GM18517 (cell line): Measurements from ENCODE around the gene BRD3.

Experiments used
- ATAC-seq: cut with Tn5 transposase; IDR thresholded peaks from one replicate; pipeline ENCODE4 v1.9.1; 2021; ENCODE audit warnings: mild to moderate bottlenecking, moderate library complexity; ENCODE audit not compliant: unreplicated experiment

BRD3 gene

DNA sequence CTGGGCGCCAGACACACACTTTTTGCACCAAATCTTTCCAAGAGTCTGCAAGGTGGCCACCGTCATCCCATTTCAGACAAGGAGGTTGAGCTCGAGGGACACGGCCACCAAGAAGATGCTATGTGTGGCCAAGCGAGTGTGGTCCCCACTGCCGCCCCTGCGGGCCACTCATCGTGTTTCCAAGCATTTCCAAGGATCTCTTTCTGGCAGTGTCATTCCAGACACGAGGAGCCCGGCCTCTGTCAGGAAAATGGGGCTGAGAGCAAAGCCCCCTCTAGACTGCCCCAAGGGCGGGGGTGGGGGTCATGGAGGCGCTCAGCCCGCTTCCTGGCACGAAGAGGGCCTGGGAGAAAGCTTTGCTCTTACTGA, 86.3 kb downstream of the BRD3 start:
- no peak for ATAC-seq

DNA sequence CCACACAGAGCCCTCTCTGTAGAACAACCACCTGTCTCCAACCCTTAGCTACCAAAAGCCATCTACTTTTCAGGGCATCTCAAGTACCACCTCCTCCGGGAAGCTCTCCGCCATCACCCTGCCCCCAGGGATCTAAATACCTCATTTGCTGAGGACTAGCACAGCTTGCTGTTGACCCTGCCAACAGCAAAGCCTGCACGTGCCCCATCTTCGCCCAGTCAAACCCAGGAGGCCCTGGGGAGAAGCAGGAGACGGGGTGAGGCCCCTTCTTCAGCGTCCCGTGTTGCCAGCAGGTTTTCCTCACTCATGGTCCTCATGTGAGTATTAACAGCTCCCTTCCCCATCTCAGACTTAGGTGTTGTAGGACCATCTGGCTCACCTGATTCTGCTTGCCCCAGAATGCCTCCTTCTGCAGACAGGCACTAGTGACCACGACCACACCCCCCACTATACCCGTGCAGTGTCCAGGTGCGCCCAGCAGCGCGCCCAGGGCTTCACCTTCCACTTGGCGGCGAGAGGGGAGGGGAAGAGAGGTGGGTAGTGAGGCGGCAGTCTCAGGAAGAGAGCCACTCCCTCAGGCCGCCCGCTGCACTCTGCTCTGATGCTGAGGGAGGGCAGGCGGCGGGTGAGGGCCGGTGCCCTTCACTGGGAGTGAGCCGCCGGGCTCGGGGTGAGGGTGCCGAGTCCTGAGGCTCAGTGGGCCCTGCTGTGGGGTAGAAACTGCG, 86.8 kb downstream of the BRD3 start:
- ATAC-seq: no peak
